Left ventricle myocardium inferior (tissue), 1 donor: ENCODE data around the gene KMT2D. TPM values are rescaled to one million over a fixed set of nuclear protein-coding genes. Genes with fewer than 3 reads are reported as not detected.

Experiments
- DNase-seq: peaks from one replicate; pipeline ENCODE4 v3.0.0-alpha.2; 2020
- H3K27ac ChIP-seq: fragments of 200-600 bp; replicated peaks from 2 replicates; pipeline ENCODE4 v1.8.0; 2021
- H3K27me3 ChIP-seq: fragments of 200-600 bp; 2 replicates; pipeline ENCODE4 v1.8.0; 2021; ENCODE audit warnings: low read depth
- H3K36me3 ChIP-seq: fragments of 200-600 bp; 2 replicates; pipeline ENCODE4 v1.8.0; 2021
- H3K4me1 ChIP-seq: fragments of 200-600 bp; 2 replicates; pipeline ENCODE4 v1.8.0; 2021
- H3K4me3 ChIP-seq: fragments of 200-600 bp; 2 replicates; pipeline ENCODE4 v1.8.0; 2021; ENCODE audit warnings: mild to moderate bottlenecking, moderate library complexity
- H3K9me3 ChIP-seq: fragments of 200-600 bp; replicated peaks from 2 replicates; pipeline ENCODE4 v1.8.0; 2021
- intact Hi-C: fragments of 100-400 bp; cut with micrococcal nuclease; formaldehyde crosslinking; loops from one replicate; pipeline ENCODE4 v1.11.0; 2022
- total RNA-seq: library from RNA; stranded (reverse); fragmentation: NEBNext Ultra II Directional; extraction: Animal tissue kit (Norgen Biotek cat#: 25700); gene quantifications from one replicate; pipeline ENCODE4 v1.2.1, GENCODE V29; 2021
- TF ChIP-seq, protein P1 (sequence below): fragments of 200-600 bp; IDR thresholded peaks from 2 replicates; pipeline ENCODE4 v1.8.0; 2021; ENCODE audit warnings: antibody characterized with exemption, mild to moderate bottlenecking, borderline replicate concordance
- donor health status: DM: no; HTN: yes; CAD: no; lungs with severe emphysema.

KMT2D gene
- total RNA-seq, 1 donor from 2014 or later, result 38.5 TPM

GRCh38 chr12:49051373-49051764, 9.2 kb downstream of the KMT2D start:
- Histone ChIP-seq H3K27me3 (no peaks in the 10 kb centered on the region), H3K4me1 (peaks cover 20% of the 10 kb centered on the region), H3K27ac (no peak overlapping the region), H3K9me3 (no peaks in the 10 kb centered on the region), H3K4me3 (no peak overlapping the region), H3K36me3 (peaks cover 85% of the 10 kb centered on the region)
- intact Hi-C loops, result no loop called here
- DNase-seq, result no peak
- TF ChIP-seq, protein P1, sequence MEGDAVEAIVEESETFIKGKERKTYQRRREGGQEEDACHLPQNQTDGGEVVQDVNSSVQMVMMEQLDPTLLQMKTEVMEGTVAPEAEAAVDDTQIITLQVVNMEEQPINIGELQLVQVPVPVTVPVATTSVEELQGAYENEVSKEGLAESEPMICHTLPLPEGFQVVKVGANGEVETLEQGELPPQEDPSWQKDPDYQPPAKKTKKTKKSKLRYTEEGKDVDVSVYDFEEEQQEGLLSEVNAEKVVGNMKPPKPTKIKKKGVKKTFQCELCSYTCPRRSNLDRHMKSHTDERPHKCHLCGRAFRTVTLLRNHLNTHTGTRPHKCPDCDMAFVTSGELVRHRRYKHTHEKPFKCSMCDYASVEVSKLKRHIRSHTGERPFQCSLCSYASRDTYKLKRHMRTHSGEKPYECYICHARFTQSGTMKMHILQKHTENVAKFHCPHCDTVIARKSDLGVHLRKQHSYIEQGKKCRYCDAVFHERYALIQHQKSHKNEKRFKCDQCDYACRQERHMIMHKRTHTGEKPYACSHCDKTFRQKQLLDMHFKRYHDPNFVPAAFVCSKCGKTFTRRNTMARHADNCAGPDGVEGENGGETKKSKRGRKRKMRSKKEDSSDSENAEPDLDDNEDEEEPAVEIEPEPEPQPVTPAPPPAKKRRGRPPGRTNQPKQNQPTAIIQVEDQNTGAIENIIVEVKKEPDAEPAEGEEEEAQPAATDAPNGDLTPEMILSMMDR, result no peak

GRCh38 chr12:49050507-49051372, 9.9 kb downstream of the KMT2D start:
- peaks cover 92% of the 10 kb centered on the region for H3K36me3 ChIP-seq
- H3K27me3 ChIP-seq, result no peaks in the 10 kb centered on the region
- H3K4me1 ChIP-seq, result peaks cover 14% of the 10 kb centered on the region
- intact Hi-C loops, result no loop called here
- no peaks in the 10 kb centered on the region for H3K9me3 ChIP-seq
- no peak overlapping the region for H3K4me3 ChIP-seq
- DNase-seq, result no peak
- TF ChIP-seq, protein P1, result no peak
- no peak overlapping the region for H3K27ac ChIP-seq

- Histone ChIP-seq H3K4me3 (no peak overlapping the region), H3K27me3 (no peaks in the 10 kb centered on the region), H3K27ac (no peak overlapping the region), H3K9me3 (no peaks in the 10 kb centered on the region), H3K36me3 (peaks cover 100% of the 10 kb centered on the region), H3K4me1 (peaks cover 3% of the 10 kb centered on the region)
- no peak for DNase-seq
- intact Hi-C loops, result no loop called here
- TF ChIP-seq, protein P1, result no peak
Observed at GRCh38 chr12:49049566-49050224, 10.9 kb downstream of the KMT2D start.

GRCh38 chr12:49048953-49049352, 11.6 kb downstream of the KMT2D start:
- H3K4me1 ChIP-seq, result no peaks in the 10 kb centered on the region
- TF ChIP-seq, protein P1, result no peak
- no peak for DNase-seq
- H3K27ac ChIP-seq, result no peak overlapping the region
- no peaks in the 10 kb centered on the region for H3K27me3 ChIP-seq
- H3K4me3 ChIP-seq, result no peak overlapping the region
- intact Hi-C loops, result no loop called here
- no peaks in the 10 kb centered on the region for H3K9me3 ChIP-seq
- H3K36me3 ChIP-seq, result peaks cover 100% of the 10 kb centered on the region

DNA sequence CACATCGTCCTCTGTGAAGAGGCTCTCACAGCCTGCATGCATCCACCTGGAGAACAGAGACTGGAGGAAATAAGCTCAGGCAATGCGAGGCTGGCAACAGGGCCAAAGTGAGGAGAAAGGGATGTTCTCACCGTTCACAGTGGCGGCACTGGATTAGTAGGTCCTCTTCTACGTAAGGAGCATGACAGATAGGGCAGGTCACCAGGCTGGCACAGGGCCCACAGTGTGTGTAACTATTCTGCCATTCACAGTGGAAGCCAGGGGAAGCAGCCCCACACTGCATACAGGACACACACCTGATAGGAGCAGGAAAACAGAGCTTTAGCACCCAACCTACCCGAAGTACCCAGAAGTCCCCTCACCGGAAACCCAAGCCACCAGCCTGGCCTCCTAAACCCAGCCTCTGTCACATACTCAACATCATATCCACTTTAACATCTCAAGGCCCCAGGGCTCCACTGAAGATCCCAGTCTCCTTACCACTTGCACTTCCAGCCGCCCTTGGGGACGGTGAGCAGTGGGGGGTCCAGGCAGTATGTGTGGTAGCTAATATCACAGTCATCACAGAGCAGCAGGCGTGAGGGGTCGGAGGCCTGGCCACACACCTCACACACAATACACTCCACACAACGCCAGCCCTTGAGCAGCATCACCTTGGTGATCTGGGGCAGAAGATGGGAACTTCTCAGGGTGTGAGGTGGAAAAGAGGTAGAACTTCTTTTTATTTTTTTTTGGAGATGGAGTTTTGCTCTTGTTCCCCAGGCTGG, 14.3 kb downstream of the KMT2D start:
- H3K9me3 ChIP-seq, result no peaks in the 10 kb centered on the region
- TF ChIP-seq, protein P1, result no peak
- no peak overlapping the region for H3K27ac ChIP-seq
- no peak for DNase-seq
- no peaks in the 10 kb centered on the region for H3K27me3 ChIP-seq
- H3K4me3 ChIP-seq, result no peak overlapping the region
- intact Hi-C loops, result no loop called here
- H3K36me3 ChIP-seq, result peaks cover 100% of the 10 kb centered on the region
- H3K4me1 ChIP-seq, result no peaks in the 10 kb centered on the region
